Tibial nerve (tissue), 3 donors: ENCODE results near the gene APOBEC3F.
"Not testable (repeated sequence)": the region's sequence is repeated elsewhere in the genome, so short reads cannot be mapped to it uniquely, and the experiment has no call there.

Experiments used
- POLR2A ChIP-seq, 2 donors: fragments of 450-650 bp; IDR thresholded peaks; one replicate each; pipeline ENCODE4 v1.6.1; 2017; ENCODE audit warnings: antibody characterized with exemption in 2 of 2, mild to moderate bottlenecking in 2 of 2, moderate library complexity in 2 of 2
- TF ChIP-seq, protein P1 (sequence below), 5 experiments: fragments of 200-600 bp in 3 of 5; fragments of 450-650 bp in 2 of 5; sonication (generic) in 3 of 5; IDR thresholded peaks; one replicate each; pipeline ENCODE4 v1.5.1; 2016 to 2019; ENCODE audit warnings: antibody characterized with exemption in 5 of 5, mild to moderate bottlenecking in 3 of 5, moderate library complexity in 2 of 5

DNA sequence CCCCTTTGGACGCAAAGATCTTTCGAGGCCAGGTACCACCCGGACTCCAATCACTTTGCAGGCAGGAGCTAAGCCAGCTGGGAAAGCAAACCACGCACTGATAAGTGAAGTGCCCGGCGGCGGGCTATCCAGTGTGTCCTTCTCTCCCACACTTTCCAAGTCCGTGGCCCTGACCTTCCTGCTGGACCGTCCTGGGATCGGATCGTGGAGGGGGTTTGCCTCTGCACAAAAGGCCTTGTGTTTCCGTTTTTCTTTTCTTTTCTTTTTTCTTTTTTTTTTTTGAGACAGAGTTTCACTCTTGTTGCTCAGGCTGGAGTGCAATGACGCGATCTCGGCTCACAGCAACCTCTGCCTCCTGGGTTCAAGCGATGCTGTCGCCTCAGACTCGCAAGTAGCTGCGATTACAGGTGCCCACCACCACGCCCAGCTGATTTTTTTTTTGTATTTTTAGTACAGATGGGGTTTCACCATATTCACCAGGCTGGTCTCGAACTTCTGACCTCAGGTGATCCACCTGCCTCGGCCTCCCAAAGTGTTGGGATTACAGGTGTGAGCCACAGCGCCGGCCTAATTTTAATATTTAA lies 38.5 kb downstream of the APOBEC3F start:
- TF ChIP-seq, protein P1, sequence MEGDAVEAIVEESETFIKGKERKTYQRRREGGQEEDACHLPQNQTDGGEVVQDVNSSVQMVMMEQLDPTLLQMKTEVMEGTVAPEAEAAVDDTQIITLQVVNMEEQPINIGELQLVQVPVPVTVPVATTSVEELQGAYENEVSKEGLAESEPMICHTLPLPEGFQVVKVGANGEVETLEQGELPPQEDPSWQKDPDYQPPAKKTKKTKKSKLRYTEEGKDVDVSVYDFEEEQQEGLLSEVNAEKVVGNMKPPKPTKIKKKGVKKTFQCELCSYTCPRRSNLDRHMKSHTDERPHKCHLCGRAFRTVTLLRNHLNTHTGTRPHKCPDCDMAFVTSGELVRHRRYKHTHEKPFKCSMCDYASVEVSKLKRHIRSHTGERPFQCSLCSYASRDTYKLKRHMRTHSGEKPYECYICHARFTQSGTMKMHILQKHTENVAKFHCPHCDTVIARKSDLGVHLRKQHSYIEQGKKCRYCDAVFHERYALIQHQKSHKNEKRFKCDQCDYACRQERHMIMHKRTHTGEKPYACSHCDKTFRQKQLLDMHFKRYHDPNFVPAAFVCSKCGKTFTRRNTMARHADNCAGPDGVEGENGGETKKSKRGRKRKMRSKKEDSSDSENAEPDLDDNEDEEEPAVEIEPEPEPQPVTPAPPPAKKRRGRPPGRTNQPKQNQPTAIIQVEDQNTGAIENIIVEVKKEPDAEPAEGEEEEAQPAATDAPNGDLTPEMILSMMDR (IDR thresholded peaks at IDR 0.05) = not testable (repeated sequence)
- not testable (repeated sequence) for TF ChIP-seq POLR2A (IDR thresholded peaks at IDR 0.05)
